ENCODE results near the gene NUMA1. TPM values are rescaled to one million over a fixed set of nuclear protein-coding genes. Genes with fewer than 3 reads are reported as not detected.

Gene NUMA1
- total and polyA plus RNA-seq, 2 of the 8 experiments (the other 6 are each of a cell fraction or from before 2014, with no cell fraction given) = 101 to 107 TPM

- no peak for TF ChIP-seq EP300 (IDR thresholded peaks at IDR 0.05; ENCODE audit: borderline replicate concordance in 1 of 2, low read depth in 2 of 2, low read length in 2 of 2)
- TF ChIP-seq CREB1 (IDR thresholded peaks at IDR 0.05) = peak; percentile 55; the same call in 1 of the 2 replicates
- TF ChIP-seq SIX5 (IDR thresholded peaks at IDR 0.05; ENCODE audit: low read depth, low read length) = no peak
- no peak for TF ChIP-seq GABPA (IDR thresholded peaks at IDR 0.05; ENCODE audit: borderline replicate concordance, insufficient read depth, low read length)
- TF ChIP-seq JUND (IDR thresholded peaks at IDR 0.05; ENCODE audit: low read length) = peak; percentile 10; the same call in 1 of the 2 replicates
- no peak for TF ChIP-seq TCF12 (IDR thresholded peaks at IDR 0.05; ENCODE audit: low read depth, low read length)
- TF ChIP-seq FOSL1 (IDR thresholded peaks at IDR 0.05; ENCODE audit: insufficient read depth, low read depth, low read length) = no peak
- TF ChIP-seq BRCA1 (IDR thresholded peaks at IDR 0.05; ENCODE audit: low read depth, low read length) = no peak
- no peak for TF ChIP-seq SRF (IDR thresholded peaks at IDR 0.05; ENCODE audit: low read depth, low read length)
- TF ChIP-seq SP4 (IDR thresholded peaks at IDR 0.05; ENCODE audit: low read length) = peak; percentile 52; the same call in 1 of the 2 replicates
- no peak for TF ChIP-seq POU5F1 (IDR thresholded peaks at IDR 0.05; ENCODE audit: low read depth, low read length)
- no peak for TF ChIP-seq USF2 (IDR thresholded peaks at IDR 0.05; ENCODE audit: low read length)
- TF ChIP-seq SAP30 (IDR thresholded peaks at IDR 0.05; ENCODE audit: insufficient read depth, insufficient replicate concordance, low read length) = no peak
- TF ChIP-seq SP1 (IDR thresholded peaks at IDR 0.05; ENCODE audit: low read depth, low read length) = no peak
- TF ChIP-seq GTF2F1 (IDR thresholded peaks at IDR 0.05; ENCODE audit: borderline replicate concordance, low read depth, low read length) = no peak
- TF ChIP-seq E2F6 (IDR thresholded peaks at IDR 0.05) = no peak
- TF ChIP-seq JUN (IDR thresholded peaks at IDR 0.05; ENCODE audit: low read depth, low read length) = no peak
- TF ChIP-seq KDM1A (IDR thresholded peaks at IDR 0.05; ENCODE audit: borderline replicate concordance, low read length) = no peak
- TF ChIP-seq EZH2 (IDR thresholded peaks at IDR 0.05; ENCODE audit: low read depth, low read length, severe bottlenecking) = no peak
- no peak for TF ChIP-seq KDM4A (IDR thresholded peaks at IDR 0.05; ENCODE audit: low read depth, low read length, severe bottlenecking)
- peak; percentile 9; the same call in 1 of the 2 replicates for TF ChIP-seq MAX (IDR thresholded peaks at IDR 0.05)
- TF ChIP-seq RXRA (IDR thresholded peaks at IDR 0.05; ENCODE audit: insufficient read depth, low read depth, low read length) = no peak
- TF ChIP-seq RFX5 (IDR thresholded peaks at IDR 0.05; ENCODE audit: borderline replicate concordance, low read depth, low read length) = no peak
- no peak for TF ChIP-seq TBP (IDR thresholded peaks at IDR 0.05; ENCODE audit: low read depth, low read length)
- peak; percentile 40; the same call in 1 of the 2 replicates for TF ChIP-seq EGR1 (IDR thresholded peaks at IDR 0.05; ENCODE audit: borderline replicate concordance, low read depth, low read length)
Measured at GRCh38 chr11:72091292-72091691, 10.9 kb upstream of the NUMA1 start (continued).
